BLaER1 (cell line): ENCODE measurements around the gene PER2.

Experiments used
- H3K27ac ChIP-seq: shearing (Covaris generic); formaldehyde crosslinking; 2 replicates; pipeline ENCODE4 v1.8.1; 2022
- H3K27me3 ChIP-seq: shearing (Covaris generic); formaldehyde crosslinking; 2 replicates; pipeline ENCODE4 v1.8.1; 2022
- H3K36me3 ChIP-seq: shearing (Covaris generic); formaldehyde crosslinking; 2 replicates; pipeline ENCODE4 v1.8.1; 2022
- H3K4me1 ChIP-seq: shearing (Covaris generic); formaldehyde crosslinking; 2 replicates; pipeline ENCODE4 v1.8.1; 2022
- H3K4me2 ChIP-seq: shearing (Covaris generic); formaldehyde crosslinking; 2 replicates; pipeline ENCODE4 v1.8.1; 2022
- H3K4me3 ChIP-seq: shearing (Covaris generic); formaldehyde crosslinking; 2 replicates; pipeline ENCODE4 v1.8.1; 2022
- H3K9ac ChIP-seq: shearing (Covaris generic); formaldehyde crosslinking; 2 replicates; pipeline ENCODE4 v1.8.1; 2022
- H3K9me3 ChIP-seq: shearing (Covaris generic); formaldehyde crosslinking; 2 replicates; pipeline ENCODE4 v1.8.1; 2022
- H4K20me1 ChIP-seq: shearing (Covaris generic); formaldehyde crosslinking; 2 replicates; pipeline ENCODE4 v1.8.1; 2022
- Cebpa-rat ChIP-seq: shearing (Covaris generic); IDR thresholded peaks from 2 replicates; pipeline ENCODE4 v1.8.1; 2022

The PER2 gene

GRCh38 chr2:238254095-238254723, 34.2 kb downstream of the PER2 start:
- peaks cover 18% of the 10 kb centered on the region for H4K20me1 ChIP-seq
- H3K27me3 ChIP-seq, result no peaks in the 10 kb centered on the region
- peaks cover 98% of the 10 kb centered on the region for H3K36me3 ChIP-seq
- peak overlapping the region; percentile 32; the same call in 1 of the 2 replicates for H3K27ac ChIP-seq
- TF ChIP-seq Cebpa-rat, result no peak
- H3K4me2 ChIP-seq, result peak overlapping the region; percentile 51
- no peak overlapping the region for H3K4me3 ChIP-seq
- H3K4me1 ChIP-seq, result peaks cover 41% of the 10 kb centered on the region
- H3K9me3 ChIP-seq, result no peaks in the 10 kb centered on the region
- H3K9ac ChIP-seq, result no peak overlapping the region

DNA sequence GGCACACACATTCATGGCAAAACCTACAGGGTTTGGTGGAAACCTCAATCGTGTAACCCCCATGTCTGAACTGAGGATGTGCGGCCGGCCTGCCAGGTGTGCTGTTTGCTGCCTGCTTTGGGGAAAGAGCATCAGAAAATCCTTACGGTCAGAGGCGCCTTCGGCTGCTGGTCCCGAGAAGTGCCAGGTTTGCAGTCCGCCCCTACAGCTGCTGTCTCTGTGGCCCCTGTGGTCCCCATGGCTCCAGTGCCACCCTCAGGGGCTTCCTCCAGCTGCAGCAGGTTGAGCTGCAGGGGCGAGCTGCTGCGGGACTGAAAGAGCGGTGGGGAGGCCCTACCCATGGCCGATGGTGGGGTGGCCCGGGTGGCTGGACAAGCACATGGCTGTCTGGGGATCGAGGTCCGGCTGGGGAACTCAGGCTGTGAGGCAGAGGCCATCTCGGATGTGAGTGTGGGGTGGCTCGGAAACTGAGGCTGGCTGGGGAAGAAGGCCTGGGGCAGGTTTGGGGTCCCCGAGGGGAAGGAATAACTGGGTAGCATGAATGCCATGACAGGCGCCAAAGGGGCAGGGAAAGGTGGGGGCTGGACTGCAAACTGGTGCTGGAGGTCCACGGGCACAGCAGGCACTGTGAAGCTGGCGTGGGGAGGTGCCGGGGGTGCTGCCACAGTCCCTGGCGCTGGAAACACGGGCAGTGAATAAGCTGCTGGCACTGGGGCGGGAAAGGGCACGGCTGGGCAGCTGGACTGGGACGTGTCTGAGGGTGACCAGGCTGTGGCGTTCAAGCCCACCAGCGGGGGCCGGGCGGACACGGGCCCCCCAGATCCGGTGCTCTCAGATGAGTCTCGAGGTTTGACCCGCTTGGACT, 35.4 kb downstream of the PER2 start:
- Histone ChIP-seq H3K36me3 (peaks cover 94% of the 10 kb centered on the region), H3K27me3 (no peaks in the 10 kb centered on the region), H4K20me1 (peaks cover 18% of the 10 kb centered on the region), H3K4me3 (no peak overlapping the region), H3K4me2 (no peak overlapping the region), H3K4me1 (peaks cover 43% of the 10 kb centered on the region), H3K9ac (no peak overlapping the region), H3K27ac (no peak overlapping the region), H3K9me3 (no peaks in the 10 kb centered on the region)
- TF ChIP-seq Cebpa-rat, result no peak

DNA sequence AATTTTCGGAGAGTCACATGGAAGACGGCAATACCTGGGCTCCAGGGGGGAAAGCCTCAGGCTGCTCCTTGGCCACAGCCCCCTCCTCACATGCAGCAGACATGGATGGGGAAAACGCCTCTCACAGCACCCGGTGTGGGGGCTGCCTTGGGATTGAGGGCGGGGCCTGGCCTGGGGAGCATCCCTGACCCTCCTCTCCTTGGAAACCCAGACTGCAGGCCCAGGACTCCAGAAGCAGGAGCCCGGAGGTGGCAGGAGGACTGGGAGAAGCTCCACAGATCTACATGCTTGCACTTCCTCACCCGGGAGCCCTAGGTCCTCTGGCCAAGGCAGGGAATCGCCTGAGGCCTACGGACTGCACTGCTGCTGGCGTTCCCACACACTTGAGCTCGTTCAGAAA, 36.4 kb downstream of the PER2 start:
- no peak overlapping the region for H3K27ac ChIP-seq
- H4K20me1 ChIP-seq, result peaks cover 18% of the 10 kb centered on the region
- H3K9ac ChIP-seq, result no peak overlapping the region
- no peak overlapping the region for H3K4me2 ChIP-seq
- peaks cover 94% of the 10 kb centered on the region for H3K36me3 ChIP-seq
- H3K27me3 ChIP-seq, result no peaks in the 10 kb centered on the region
- H3K9me3 ChIP-seq, result no peaks in the 10 kb centered on the region
- TF ChIP-seq Cebpa-rat, result no peak
- H3K4me1 ChIP-seq, result peaks cover 51% of the 10 kb centered on the region
- H3K4me3 ChIP-seq, result no peak overlapping the region

DNA sequence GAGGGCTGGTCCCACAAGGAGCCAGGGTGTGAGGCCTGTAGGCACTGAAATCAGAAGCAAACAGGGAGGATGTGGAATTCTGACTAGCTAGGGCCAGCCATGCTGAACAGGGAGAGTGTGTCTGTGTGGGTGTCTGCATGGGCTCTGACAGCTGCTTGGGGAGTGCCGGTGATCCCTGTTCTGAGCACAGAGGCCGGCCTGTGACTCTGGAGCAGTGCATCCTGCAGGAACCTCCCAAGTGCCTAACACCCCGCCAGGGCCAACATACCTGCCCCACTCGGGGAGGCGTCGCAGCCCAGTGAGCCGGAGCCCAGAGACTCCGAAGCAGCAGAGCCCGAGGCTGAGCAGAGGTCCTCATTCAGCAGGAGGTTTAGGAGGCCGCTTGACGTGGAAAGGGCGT, 37.1 kb downstream of the PER2 start:
- no peak overlapping the region for H3K4me2 ChIP-seq
- H3K9ac ChIP-seq, result no peak overlapping the region
- H3K9me3 ChIP-seq, result no peaks in the 10 kb centered on the region
- H3K27ac ChIP-seq, result no peak overlapping the region
- no peak for TF ChIP-seq Cebpa-rat
- H3K4me1 ChIP-seq, result peaks cover 45% of the 10 kb centered on the region
- peaks cover 94% of the 10 kb centered on the region for H3K36me3 ChIP-seq
- H3K4me3 ChIP-seq, result no peak overlapping the region
- H3K27me3 ChIP-seq, result no peaks in the 10 kb centered on the region
- H4K20me1 ChIP-seq, result peaks cover 17% of the 10 kb centered on the region

- Histone ChIP-seq H3K9ac (no peak overlapping the region), H3K9me3 (no peaks in the 10 kb centered on the region), H3K4me2 (no peak overlapping the region), H3K36me3 (peaks cover 94% of the 10 kb centered on the region), H3K27me3 (no peaks in the 10 kb centered on the region), H3K27ac (no peak overlapping the region), H3K4me3 (no peak overlapping the region), H3K4me1 (peaks cover 45% of the 10 kb centered on the region), H4K20me1 (peaks cover 12% of the 10 kb centered on the region)
- TF ChIP-seq Cebpa-rat, result no peak
Observed at GRCh38 chr2:238250896-238251295, 37.5 kb downstream of the PER2 start.

- H3K27ac ChIP-seq, result peak overlapping the region; percentile 51
- no peaks in the 10 kb centered on the region for H3K9me3 ChIP-seq
- H3K4me2 ChIP-seq, result peak overlapping the region; percentile 30
- no peaks in the 10 kb centered on the region for H4K20me1 ChIP-seq
- H3K9ac ChIP-seq, result 0 out of 2 replicates have a peak overlapping the region, but pooled peaks have one; percentile 10
- H3K4me3 ChIP-seq, result no peak overlapping the region
- no peak for TF ChIP-seq Cebpa-rat
- H3K36me3 ChIP-seq, result peaks cover 78% of the 10 kb centered on the region
- peaks cover 54% of the 10 kb centered on the region for H3K4me1 ChIP-seq
- H3K27me3 ChIP-seq, result no peaks in the 10 kb centered on the region
Observed at GRCh38 chr2:238247841-238248453, 40.5 kb downstream of the PER2 start.

DNA sequence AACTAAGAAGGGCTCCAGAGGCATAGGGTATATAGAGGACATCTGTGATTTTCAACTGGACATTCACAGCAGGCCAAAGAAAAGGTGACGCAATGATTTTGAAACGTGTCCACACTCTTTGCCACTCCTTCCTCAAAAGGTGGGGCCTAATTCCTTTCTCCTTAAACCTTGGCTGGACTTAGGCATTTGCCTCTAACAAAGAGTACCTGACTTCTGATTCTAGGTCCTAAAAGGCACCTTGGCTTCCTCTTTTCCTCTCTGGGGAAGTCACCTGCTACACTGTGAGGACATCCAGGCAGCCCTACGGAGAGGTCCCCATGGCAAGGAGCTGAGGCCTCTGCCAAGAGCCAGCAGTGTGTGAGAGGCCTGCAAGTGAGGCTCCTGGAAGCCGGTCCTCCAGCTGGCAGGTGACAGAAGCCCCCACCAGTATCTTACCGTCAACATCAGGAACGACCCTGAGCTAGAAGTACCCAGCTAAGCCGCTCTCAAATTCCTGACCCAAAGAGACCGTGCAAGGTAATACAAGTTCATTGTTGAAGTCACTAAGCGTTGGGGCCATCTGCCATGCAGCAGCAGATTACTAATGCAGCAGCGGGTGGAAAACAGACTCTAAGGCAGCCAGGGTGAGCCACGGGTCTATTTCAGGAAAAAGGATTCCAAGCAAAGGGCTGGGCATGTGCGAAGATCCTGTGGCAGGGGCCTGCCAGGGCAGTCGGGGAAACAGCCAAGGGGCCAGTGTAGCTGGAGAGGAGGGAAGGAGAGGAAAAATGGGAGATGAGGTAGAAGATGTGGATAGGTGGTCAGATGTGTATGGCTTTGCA, 41.2 kb downstream of the PER2 start:
- Histone ChIP-seq H3K4me3 (no peak overlapping the region), H3K4me1 (peaks cover 61% of the 10 kb centered on the region), H3K4me2 (no peak overlapping the region), H3K9me3 (no peaks in the 10 kb centered on the region), H3K27me3 (no peaks in the 10 kb centered on the region), H3K36me3 (peaks cover 71% of the 10 kb centered on the region), H3K27ac (peak overlapping the region; percentile 51; the same call in 1 of the 2 replicates), H3K9ac (no peak overlapping the region), H4K20me1 (no peaks in the 10 kb centered on the region)
- 0 out of 2 replicates have a peak, but pooled peaks have one; percentile 31 for TF ChIP-seq Cebpa-rat

DNA sequence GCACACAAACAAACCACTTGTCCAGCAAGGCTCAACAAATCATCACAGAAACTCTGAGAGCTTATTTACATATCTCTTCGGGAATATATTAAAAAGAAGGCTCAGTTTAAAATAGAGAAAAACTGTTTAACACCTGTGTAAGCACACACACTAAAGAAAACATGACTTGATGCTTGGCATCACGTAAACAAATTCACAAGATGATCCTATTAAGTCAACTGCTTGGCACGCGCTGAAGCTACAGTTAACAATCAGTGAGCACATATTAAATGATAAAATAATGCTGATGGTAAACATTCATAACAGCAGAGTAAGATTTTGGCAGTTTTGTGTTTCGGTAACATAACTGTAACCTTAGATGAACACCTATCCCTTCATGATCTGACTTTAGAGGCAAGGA, 44.3 kb downstream of the PER2 start:
- no peak overlapping the region; the same call in 1 of the 2 replicates for H3K27ac ChIP-seq
- H3K4me1 ChIP-seq, result peaks cover 80% of the 10 kb centered on the region
- no peak overlapping the region for H3K9ac ChIP-seq
- no peaks in the 10 kb centered on the region for H3K27me3 ChIP-seq
- no peak for TF ChIP-seq Cebpa-rat
- peaks cover 41% of the 10 kb centered on the region for H3K36me3 ChIP-seq
- H3K4me3 ChIP-seq, result no peak overlapping the region
- no peaks in the 10 kb centered on the region for H4K20me1 ChIP-seq
- no peaks in the 10 kb centered on the region for H3K9me3 ChIP-seq
- H3K4me2 ChIP-seq, result peak overlapping the region; percentile 98

DNA sequence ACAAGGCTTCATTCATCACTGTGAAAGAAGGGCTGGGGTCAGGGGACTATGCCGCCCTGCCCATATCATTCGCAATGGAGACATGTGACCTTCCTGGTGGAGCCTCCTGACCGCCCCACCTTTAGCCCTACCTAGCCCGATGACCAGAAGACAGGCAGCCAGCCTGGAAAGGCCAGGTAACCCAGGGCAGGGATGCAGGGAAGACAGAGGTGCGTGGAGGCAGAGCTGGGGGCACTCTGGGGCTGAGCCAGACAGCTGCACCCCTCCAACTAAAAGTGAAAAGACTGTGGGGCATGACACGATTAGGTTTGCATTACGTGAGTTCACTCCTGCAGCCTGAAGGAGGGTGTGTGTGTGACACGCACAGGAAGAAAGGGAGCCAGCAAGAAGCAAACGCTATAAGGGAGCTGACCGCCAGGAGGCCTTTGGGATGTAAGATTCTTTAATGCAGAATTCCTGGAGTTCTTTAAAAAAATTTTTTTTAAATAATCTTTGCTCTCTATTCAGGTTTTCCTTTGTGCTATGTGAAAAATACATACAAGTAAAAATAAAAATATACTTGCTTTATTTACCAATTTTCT, 44.8 kb downstream of the PER2 start:
- Histone ChIP-seq H4K20me1 (peaks cover 5% of the 10 kb centered on the region), H3K4me2 (peak overlapping the region; percentile 98), H3K4me1 (peaks cover 81% of the 10 kb centered on the region), H3K4me3 (no peak overlapping the region), H3K27ac (peak overlapping the region; percentile 67), H3K36me3 (peaks cover 37% of the 10 kb centered on the region), H3K27me3 (no peaks in the 10 kb centered on the region), H3K9me3 (no peaks in the 10 kb centered on the region), H3K9ac (peak overlapping the region; percentile 34; the same call in 1 of the 2 replicates)
- no peak for TF ChIP-seq Cebpa-rat
